GM06990 (cell line): Measurements from ENCODE around the gene ZNF490.
"Not testable (repeated sequence)": the region's sequence is repeated elsewhere in the genome, so short reads cannot be mapped to it uniquely, and the experiment has no call there.

Experiments
- DNase-seq: peaks from one replicate; pipeline ENCODE4 v3.0.0-alpha.2; 2011; ENCODE audit not compliant: insufficient read length; ENCODE audit errors: extremely low read depth
- H3K27me3 ChIP-seq: replicated peaks from 2 replicates; pipeline ENCODE4 v1.6.0; 2011; ENCODE audit warnings: low read length; ENCODE audit not compliant: control insufficient read depth, insufficient read depth
- H3K36me3 ChIP-seq: 2 replicates; pipeline ENCODE4 v1.5.1; 2011; ENCODE audit warnings: low read length; ENCODE audit not compliant: control insufficient read depth, insufficient read depth
- H3K4me3 ChIP-seq: replicated peaks from 2 replicates; pipeline ENCODE4 v1.5.1; 2011; ENCODE audit warnings: low read depth, mild to moderate bottlenecking, control low read depth, low read length
- TF ChIP-seq, protein P1 (sequence below): IDR thresholded peaks from 2 replicates; pipeline ENCODE4 v1.5.1; 2011; ENCODE audit warnings: low read length, control low read depth, mild to moderate bottlenecking, inconsistent platforms; ENCODE audit not compliant: insufficient read depth, poor library complexity, severe bottlenecking

The ZNF490 gene

GRCh38 chr19:12649941-12650340 lies 39.3 kb upstream of the ZNF490 start:
- TF ChIP-seq, protein P1, sequence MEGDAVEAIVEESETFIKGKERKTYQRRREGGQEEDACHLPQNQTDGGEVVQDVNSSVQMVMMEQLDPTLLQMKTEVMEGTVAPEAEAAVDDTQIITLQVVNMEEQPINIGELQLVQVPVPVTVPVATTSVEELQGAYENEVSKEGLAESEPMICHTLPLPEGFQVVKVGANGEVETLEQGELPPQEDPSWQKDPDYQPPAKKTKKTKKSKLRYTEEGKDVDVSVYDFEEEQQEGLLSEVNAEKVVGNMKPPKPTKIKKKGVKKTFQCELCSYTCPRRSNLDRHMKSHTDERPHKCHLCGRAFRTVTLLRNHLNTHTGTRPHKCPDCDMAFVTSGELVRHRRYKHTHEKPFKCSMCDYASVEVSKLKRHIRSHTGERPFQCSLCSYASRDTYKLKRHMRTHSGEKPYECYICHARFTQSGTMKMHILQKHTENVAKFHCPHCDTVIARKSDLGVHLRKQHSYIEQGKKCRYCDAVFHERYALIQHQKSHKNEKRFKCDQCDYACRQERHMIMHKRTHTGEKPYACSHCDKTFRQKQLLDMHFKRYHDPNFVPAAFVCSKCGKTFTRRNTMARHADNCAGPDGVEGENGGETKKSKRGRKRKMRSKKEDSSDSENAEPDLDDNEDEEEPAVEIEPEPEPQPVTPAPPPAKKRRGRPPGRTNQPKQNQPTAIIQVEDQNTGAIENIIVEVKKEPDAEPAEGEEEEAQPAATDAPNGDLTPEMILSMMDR = no peak
- DNase-seq = no peak
- Histone ChIP-seq H3K4me3 (no peak overlapping the region), H3K27me3 (no peaks in the 10 kb centered on the region), H3K36me3 (peaks cover 31% of the 10 kb centered on the region)

DNA sequence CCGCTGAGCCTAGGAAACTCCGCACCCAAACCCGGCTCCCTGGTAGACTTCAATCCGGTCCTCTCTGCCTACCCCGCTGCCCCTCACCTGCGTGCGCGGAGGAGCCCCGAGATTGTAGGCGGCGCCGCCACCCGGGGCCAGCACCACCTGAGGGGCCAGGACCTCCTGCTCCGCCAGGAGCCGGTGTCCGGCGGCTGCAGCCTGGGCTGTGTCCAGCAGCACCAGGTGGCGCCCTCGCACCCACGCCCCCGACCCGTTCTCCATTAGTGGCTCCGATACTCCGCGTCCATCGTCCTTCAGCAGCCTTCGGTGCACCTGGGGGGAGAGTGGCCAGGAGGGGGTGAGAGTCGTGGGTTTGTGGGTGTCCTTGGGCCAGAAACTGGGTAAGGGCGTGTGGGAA lies 37.5 kb upstream of the ZNF490 start:
- Histone ChIP-seq H3K27me3 (no peaks in the 10 kb centered on the region), H3K36me3 (peaks cover 26% of the 10 kb centered on the region), H3K4me3 (no peak overlapping the region)
- no peak for DNase-seq
- TF ChIP-seq, protein P1 = no peak

DNA sequence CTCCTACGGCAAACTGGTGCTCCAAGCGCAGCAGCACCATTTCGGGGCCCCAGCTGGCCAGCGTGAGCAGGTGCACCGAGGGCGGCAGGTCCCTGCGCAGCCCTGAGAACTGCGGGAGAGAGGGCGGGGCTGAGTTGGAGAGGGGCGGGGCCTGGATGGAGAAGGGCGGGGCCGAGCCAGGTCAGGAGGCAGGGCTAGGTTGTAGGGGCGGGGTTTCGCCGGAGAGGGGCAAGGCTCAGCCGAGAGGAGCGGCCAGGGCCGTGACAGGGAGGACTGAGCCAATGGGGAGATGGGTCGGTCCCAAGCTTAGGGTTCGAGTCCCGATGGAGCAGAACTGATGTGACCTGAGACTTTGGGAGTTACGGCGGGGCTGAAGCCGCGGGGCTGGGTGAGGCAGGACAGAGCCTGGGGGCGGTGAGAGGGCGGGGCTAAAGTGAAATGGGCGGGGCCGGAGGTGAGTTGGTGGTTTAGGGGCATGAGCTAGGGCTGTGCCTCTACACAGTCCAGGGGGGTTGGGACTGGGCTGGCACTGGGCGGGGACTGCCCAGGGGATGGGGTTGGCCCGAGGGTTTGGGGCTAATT lies 37.0 kb upstream of the ZNF490 start:
- H3K36me3 ChIP-seq = peaks cover 26% of the 10 kb centered on the region
- TF ChIP-seq, protein P1 = no peak

GRCh38 chr19:12647047-12647446 lies 36.4 kb upstream of the ZNF490 start:
- TF ChIP-seq, protein P1 = no peak
- Histone ChIP-seq H3K27me3 (no peaks in the 10 kb centered on the region), H3K36me3 (peaks cover 26% of the 10 kb centered on the region), H3K4me3 (no peak overlapping the region)
- DNase-seq = no peak

More for the DNA sequence above, 37.0 kb upstream of the ZNF490 start:
- Histone ChIP-seq H3K4me3 (no peak overlapping the region), H3K27me3 (no peaks in the 10 kb centered on the region)
- DNase-seq = no peak

- Histone ChIP-seq H3K27me3 (no peaks in the 10 kb centered on the region), H3K36me3 (peaks cover 24% of the 10 kb centered on the region), H3K4me3 (no peak overlapping the region)
- DNase-seq = no peak
- TF ChIP-seq, protein P1 = no peak
These were observed 35.9 kb upstream of the ZNF490 start for GRCh38 chr19:12646551-12646950.

DNA sequence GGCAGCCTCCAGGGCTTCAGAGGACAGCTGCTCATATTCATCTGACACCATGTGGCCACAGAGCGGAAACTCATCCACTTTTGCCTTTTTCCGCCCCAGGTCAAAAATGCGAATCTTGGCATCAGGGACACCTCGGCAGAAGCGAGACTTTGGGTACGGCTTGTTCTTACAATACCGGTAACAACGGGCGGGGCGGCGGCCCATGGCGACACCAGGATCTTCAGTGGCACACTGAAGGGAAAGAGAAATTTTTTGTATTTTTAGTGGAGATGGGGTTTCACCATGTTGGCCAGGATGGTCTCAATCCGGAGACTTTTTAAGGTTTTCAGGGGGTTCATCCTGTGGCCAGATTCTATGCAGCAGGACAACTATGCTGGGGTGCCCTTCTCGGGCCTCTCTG lies 33.1 kb upstream of the ZNF490 start:
- DNase-seq, H3K4me3 ChIP-seq, H3K27me3 ChIP-seq: not testable (repeated sequence)
- peaks cover 14% of the 10 kb centered on the region for H3K36me3 ChIP-seq
